K562 (cell line): ENCODE data around the gene PEX11A. TPM values are rescaled to one million over a fixed set of nuclear protein-coding genes. Genes with fewer than 3 reads are reported as not detected.

Experiments used
- RAD21 ChIP-seq, 2 experiments: fragments of 250-450 bp in 1 of 2; fragments of 450-650 bp in 1 of 2; sonication (Bioruptor Pico) in 1 of 2; formaldehyde crosslinking in 1 of 2; IDR thresholded peaks in 1 of 2; conservative IDR thresholded peaks in 1 of 2; 2 replicates each; pipeline versions ENCODE4 v1.4.0 to v1.8.0; 2020 to 2022; ENCODE audit warnings: mild to moderate bottlenecking in 2 of 2, moderate library complexity in 1 of 2
- REST ChIP-seq, 2 experiments: fragments of 450-650 bp; formaldehyde crosslinking in 1 of 2; IDR thresholded peaks; 2 replicates each; pipeline versions ENCODE4 v1.4.0 to v1.6.1; 2014 to 2020; ENCODE audit warnings: mild to moderate bottlenecking in 2 of 2, borderline replicate concordance in 1 of 2, low read depth in 1 of 2
- SMC3 ChIP-seq: conservative IDR thresholded peaks from 2 replicates; pipeline ENCODE4 v1.6.1; 2011; ENCODE audit warnings: low read depth, low read length, improper control_type of control experiment; ENCODE audit not compliant: insufficient read depth
- polyA plus RNA-seq, 8 experiments: library from polyadenylated mRNA; depleted of rRNA in 4 of 8; stranded (reverse) in 5 of 8; unstranded in 3 of 8; fragments of >200 nt; fragmentation: Nextera tagmentation in 2 of 8; fragmentation: Illumina TruSeq in 1 of 8; extraction: Ambion mirVana in 2 of 8; extraction: Trizol in 1 of 8; gene quantifications; 2 replicates each; pipeline versions ENCODE4 v1.2.1 to v1.2.3, GENCODE V29; 2011 to 2014; ENCODE audit warnings: inconsistent platforms in 1 of 8, missing spikeins in 1 of 8
- total RNA-seq, 7 experiments: library from RNA; depleted of rRNA in 6 of 7; stranded (reverse); fragments of >200 nt in 6 of 7; fragmentation: Illumina TruSeq in 2 of 7; extraction: Trizol in 2 of 7; gene quantifications; 2 replicates each; pipeline versions ENCODE4 v1.2.1 to v1.2.3, GENCODE V29; 2011 to 2021; ENCODE audit warnings: low replicate concordance in 1 of 7

The PEX11A gene
- total and polyA plus RNA-seq, 9 of the 15 experiments (the other 6 are each of a cell fraction or from before 2014, with no cell fraction given): not detected

DNA sequence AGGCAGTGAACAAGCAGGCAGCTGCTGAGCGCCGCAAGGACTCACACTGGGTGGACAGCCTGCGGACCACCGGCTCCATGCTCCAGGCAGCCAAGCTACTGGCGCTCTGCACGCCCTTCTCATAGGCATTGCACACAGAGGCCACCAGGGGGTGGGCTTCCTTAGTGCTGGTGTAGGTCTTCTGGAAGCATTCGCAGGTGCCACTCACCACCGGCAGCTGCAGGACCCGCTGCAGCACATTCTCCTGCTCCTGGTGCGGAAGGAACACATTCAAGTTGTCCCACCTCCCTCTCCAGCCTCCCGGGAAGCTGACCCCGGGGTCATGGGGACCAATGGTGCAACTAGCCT, 17.4 kb downstream of the PEX11A start (continued):
- TF ChIP-seq REST (IDR thresholded peaks at IDR 0.05; ENCODE audit: borderline replicate concordance): peak; percentile 35; the same call in 1 of the 2 replicates
- no peak for TF ChIP-seq REST (CRISPR knock-in tag; IDR thresholded peaks at IDR 0.05; ENCODE audit: low read depth)
- TF ChIP-seq SMC3: 0 out of 2 replicates have a peak, but pooled peaks have one; percentile 52
- TF ChIP-seq RAD21 (CRISPR knock-in tag; conservative IDR thresholded peaks at IDR 0.05 in 1 of 2, IDR thresholded peaks at IDR 0.05 in 1 of 2): peak; percentile 14 to 52; a peak in 3 of 4 replicates
